K562 (cell line): Measurements from ENCODE around the gene RALY. TPM values are rescaled to one million over a fixed set of nuclear protein-coding genes. Genes with fewer than 3 reads are reported as not detected.

Experiments used
- BRF1 ChIP-seq: IDR thresholded peaks from 3 replicates; pipeline ENCODE4 v1.6.1; 2011; ENCODE audit warnings: borderline replicate concordance, mild to moderate bottlenecking; ENCODE audit not compliant: insufficient read length; ENCODE audit errors: extremely low read depth
- CREBBP ChIP-seq: IDR thresholded peaks from one replicate; pipeline ENCODE4 v1.6.1; 2012; ENCODE audit warnings: low read depth, mild to moderate bottlenecking, control low read depth, inconsistent platforms, low read length
- FOXK2 ChIP-seq, 2 experiments: fragments of 450-650 bp; IDR thresholded peaks in 1 of 2; conservative IDR thresholded peaks in 1 of 2; 2 replicates each; pipeline ENCODE4 v1.6.1; 2016; ENCODE audit warnings: low read depth in 2 of 2, mild to moderate bottlenecking in 1 of 2
- PCBP2 ChIP-seq: fragments of 200-400 bp; formaldehyde crosslinking; IDR thresholded peaks from 2 replicates; pipeline ENCODE4 v1.6.1; 2018; ENCODE audit warnings: low read length, low read depth, mild to moderate bottlenecking, moderate library complexity; ENCODE audit not compliant: poor library complexity, severe bottlenecking
- ZFP1 ChIP-seq: fragments of 450-650 bp; formaldehyde crosslinking; IDR thresholded peaks from 2 replicates; pipeline ENCODE4 v1.4.0; 2020; ENCODE audit warnings: mild to moderate bottlenecking, mixed read lengths
- ZNF77 ChIP-seq: fragments of 250-450 bp; sonication (Bioruptor Pico); IDR thresholded peaks from 2 replicates; pipeline ENCODE4 v1.5.0; 2020
- ZNF785 ChIP-seq: fragments of 250-450 bp; sonication (Bioruptor Pico); IDR thresholded peaks from 2 replicates; pipeline ENCODE4 v1.4.0; 2020; ENCODE audit warnings: mild to moderate bottlenecking
- polyA plus RNA-seq, 8 experiments: library from polyadenylated mRNA; depleted of rRNA in 4 of 8; stranded (reverse) in 5 of 8; unstranded in 3 of 8; fragments of >200 nt; fragmentation: Nextera tagmentation in 2 of 8; fragmentation: Illumina TruSeq in 1 of 8; extraction: Ambion mirVana in 2 of 8; extraction: Trizol in 1 of 8; gene quantifications; 2 replicates each; pipeline versions ENCODE4 v1.2.1 to v1.2.3, GENCODE V29; 2011 to 2014; ENCODE audit warnings: inconsistent platforms in 1 of 8, missing spikeins in 1 of 8
- total RNA-seq, 7 experiments: library from RNA; depleted of rRNA in 6 of 7; stranded (reverse); fragments of >200 nt in 6 of 7; fragmentation: Illumina TruSeq in 2 of 7; extraction: Trizol in 2 of 7; gene quantifications; 2 replicates each; pipeline versions ENCODE4 v1.2.1 to v1.2.3, GENCODE V29; 2011 to 2021; ENCODE audit warnings: low replicate concordance in 1 of 7
- TF ChIP-seq, protein P1 (sequence below): fragments of 450-650 bp; formaldehyde crosslinking; IDR thresholded peaks from 2 replicates; pipeline ENCODE4 v1.4.0; 2020; ENCODE audit warnings: mild to moderate bottlenecking
- TF ChIP-seq, protein P2 (sequence below): conservative IDR thresholded peaks from 2 replicates; pipeline ENCODE4 v1.6.1; 2011; ENCODE audit warnings: low read depth, mild to moderate bottlenecking, low read length; ENCODE audit not compliant: control insufficient read depth
- TF ChIP-seq, protein P3 (sequence below): fragments of 450-650 bp; formaldehyde crosslinking; IDR thresholded peaks from 2 replicates; pipeline ENCODE4 v1.4.0; 2022; ENCODE audit warnings: missing genetic modification characterization
- TF ChIP-seq, protein P4 (sequence below), 2 experiments: fragments of 450-650 bp; IDR thresholded peaks; 2 replicates each; pipeline ENCODE4 v1.6.1; 2016; ENCODE audit warnings: mild to moderate bottlenecking in 2 of 2, borderline replicate concordance in 1 of 2, low read depth in 1 of 2, moderate library complexity in 1 of 2
- TF ChIP-seq, protein P5 (sequence below): IDR thresholded peaks from 2 replicates; pipeline ENCODE4 v1.6.1; 2011; ENCODE audit not compliant: insufficient read length; ENCODE audit errors: extremely low read depth
- TF ChIP-seq, protein P6 (sequence below): sonication (generic); formaldehyde crosslinking; IDR thresholded peaks from 2 replicates; pipeline ENCODE4 v1.9.0; 2022; ENCODE audit warnings: mild to moderate bottlenecking, missing genetic modification reagents

Gene RALY
- total and polyA plus RNA-seq, 9 of the 15 experiments (the other 6 are each of a cell fraction or from before 2014, with no cell fraction given): 0.80 to 207 (median 128) TPM

DNA sequence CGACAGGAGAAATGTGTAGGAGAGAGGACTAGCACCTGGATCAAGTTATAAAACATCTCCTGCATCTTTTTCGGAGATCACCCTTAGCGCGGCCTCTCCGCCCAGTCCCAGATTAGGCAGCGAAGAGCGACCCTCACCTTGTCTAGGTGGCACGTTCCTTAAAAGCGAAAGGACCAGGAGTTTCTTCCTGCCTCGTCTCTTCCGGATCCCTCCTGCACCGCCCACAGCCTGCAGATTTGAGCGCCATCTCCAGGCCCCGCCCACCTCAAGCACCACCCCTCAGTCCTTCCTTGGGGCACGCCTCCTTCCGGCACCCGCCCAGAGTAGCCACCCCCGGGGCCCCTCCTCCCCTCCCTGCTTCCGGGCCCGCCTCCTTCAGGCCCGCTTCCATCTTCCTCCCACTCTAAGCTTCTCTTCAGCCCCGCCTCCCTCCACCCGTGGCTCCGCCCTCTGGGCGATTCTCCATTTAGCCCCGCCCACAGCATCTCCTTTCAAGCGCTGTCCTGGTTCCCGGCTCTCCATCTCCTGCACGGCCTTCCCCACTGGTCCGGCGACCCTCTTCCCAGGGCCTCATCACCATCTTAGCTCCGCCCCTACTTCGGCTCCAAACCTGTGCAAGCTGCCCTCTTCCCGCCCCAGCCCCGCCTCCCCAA is 662 bp upstream of the RALY start (continued):
- TF ChIP-seq, protein P1, sequence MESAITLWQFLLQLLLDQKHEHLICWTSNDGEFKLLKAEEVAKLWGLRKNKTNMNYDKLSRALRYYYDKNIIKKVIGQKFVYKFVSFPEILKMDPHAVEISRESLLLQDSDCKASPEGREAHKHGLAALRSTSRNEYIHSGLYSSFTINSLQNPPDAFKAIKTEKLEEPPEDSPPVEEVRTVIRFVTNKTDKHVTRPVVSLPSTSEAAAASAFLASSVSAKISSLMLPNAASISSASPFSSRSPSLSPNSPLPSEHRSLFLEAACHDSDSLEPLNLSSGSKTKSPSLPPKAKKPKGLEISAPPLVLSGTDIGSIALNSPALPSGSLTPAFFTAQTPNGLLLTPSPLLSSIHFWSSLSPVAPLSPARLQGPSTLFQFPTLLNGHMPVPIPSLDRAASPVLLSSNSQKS (CRISPR knock-in tag): no peak
- TF ChIP-seq PCBP2 (no peak), CREBBP (no peak), ZFP1 (no peak), ZNF785 (CRISPR knock-in tag) (no peak), FOXK2 (conservative IDR thresholded peaks at IDR 0.05 in 1 of 2, IDR thresholded peaks at IDR 0.05 in 1 of 2; ENCODE audit: low read depth in 2 of 2) (no peak; a peak in 1 of 4 replicates), BRF1 (no peak), ZNF77 (CRISPR knock-in tag) (no peak)
- TF ChIP-seq, protein P2, sequence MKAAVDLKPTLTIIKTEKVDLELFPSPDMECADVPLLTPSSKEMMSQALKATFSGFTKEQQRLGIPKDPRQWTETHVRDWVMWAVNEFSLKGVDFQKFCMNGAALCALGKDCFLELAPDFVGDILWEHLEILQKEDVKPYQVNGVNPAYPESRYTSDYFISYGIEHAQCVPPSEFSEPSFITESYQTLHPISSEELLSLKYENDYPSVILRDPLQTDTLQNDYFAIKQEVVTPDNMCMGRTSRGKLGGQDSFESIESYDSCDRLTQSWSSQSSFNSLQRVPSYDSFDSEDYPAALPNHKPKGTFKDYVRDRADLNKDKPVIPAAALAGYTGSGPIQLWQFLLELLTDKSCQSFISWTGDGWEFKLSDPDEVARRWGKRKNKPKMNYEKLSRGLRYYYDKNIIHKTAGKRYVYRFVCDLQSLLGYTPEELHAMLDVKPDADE: peak; percentile 66; the same call in 1 of the 2 replicates
- TF ChIP-seq, protein P3, sequence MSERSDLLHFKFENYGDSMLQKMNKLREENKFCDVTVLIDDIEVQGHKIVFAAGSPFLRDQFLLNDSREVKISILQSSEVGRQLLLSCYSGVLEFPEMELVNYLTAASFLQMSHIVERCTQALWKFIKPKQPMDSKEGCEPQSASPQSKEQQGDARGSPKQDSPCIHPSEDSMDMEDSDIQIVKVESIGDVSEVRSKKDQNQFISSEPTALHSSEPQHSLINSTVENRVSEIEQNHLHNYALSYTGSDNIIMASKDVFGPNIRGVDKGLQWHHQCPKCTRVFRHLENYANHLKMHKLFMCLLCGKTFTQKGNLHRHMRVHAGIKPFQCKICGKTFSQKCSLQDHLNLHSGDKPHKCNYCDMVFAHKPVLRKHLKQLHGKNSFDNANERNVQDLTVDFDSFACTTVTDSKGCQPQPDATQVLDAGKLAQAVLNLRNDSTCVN (CRISPR knock-in tag): no peak
- TF ChIP-seq, protein P4, sequence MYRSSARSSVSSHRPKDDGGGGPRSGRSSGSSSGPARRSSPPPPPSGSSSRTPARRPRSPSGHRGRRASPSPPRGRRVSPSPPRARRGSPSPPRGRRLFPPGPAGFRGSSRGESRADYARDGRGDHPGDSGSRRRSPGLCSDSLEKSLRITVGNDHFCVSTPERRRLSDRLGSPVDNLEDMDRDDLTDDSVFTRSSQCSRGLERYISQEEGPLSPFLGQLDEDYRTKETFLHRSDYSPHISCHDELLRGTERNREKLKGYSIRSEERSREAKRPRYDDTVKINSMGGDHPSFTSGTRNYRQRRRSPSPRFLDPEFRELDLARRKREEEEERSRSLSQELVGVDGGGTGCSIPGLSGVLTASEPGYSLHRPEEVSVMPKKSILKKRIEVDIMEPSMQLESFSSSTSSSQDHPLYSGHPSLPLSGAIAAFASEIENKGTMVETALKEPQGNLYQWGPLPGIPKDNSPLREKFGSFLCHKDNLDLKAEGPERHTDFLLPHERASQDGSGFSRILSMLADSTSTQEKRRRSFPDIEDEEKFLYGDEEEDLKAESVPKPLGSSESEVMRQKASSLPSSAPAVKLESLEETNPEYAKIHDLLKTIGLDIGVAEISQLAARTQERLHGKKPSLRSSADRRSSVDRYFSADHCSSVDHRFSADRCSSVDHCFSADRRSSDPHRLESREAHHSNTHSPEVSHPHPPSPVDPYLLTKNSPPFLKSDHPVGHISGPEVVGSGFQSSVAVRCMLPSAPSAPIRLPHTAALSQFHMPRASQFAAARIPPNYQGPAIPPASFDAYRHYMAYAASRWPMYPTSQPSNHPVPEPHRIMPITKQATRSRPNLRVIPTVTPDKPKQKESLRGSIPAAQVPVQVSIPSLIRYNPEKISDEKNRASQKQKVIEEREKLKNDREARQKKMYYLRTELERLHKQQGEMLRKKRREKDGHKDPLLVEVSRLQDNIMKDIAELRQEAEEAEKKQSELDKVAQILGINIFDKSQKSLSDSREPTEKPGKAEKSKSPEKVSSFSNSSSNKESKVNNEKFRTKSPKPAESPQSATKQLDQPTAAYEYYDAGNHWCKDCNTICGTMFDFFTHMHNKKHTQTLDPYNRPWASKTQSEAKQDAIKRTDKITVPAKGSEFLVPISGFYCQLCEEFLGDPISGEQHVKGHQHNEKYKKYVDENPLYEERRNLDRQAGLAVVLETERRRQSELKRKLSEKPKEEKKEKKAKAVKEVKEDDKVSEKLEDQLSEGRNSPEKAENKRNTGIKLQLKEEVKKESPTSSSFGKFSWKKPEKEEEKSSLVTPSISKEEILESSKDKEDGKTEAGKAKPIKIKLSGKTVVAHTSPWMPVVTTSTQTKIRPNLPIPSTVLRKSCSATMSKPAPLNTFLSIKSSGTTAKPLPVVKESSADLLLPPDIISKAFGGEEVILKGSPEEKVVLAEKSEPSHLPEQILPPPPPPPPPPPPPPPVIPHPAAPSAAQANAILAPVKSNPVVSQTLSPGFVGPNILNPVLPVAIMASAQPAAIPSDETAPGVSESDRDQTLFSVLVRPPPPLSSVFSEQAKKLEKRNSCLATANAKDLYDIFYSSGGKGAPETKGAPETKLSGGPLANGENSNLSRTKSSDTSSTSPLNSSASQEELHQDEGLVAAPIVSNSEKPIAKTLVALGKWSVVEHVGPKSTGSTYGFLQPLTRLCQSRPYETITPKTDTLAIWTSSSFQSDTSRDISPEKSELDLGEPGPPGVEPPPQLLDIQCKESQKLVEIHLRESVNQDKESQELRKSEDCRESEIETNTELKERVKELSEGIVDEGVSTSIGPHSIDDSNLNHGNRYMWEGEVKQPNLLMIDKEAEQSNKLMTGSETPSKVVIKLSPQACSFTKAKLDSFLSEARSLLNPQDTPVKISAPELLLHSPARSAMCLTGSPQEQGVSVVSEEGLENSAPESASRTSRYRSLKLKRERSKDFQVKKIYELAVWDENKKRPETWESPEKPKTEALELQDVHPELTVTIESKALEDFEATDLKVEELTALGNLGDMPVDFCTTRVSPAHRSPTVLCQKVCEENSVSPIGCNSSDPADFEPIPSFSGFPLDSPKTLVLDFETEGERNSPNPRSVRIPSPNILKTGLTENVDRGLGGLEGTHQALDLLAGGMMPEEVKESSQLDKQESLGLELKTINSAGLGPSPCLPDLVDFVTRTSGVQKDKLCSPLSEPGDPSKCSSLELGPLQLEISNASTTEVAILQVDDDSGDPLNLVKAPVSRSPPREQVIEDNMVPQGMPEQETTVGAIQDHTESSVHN (IDR thresholded peaks at IDR 0.05; ENCODE audit: borderline replicate concordance in 1 of 2, low read depth in 1 of 2): no peak
- TF ChIP-seq, protein P5, sequence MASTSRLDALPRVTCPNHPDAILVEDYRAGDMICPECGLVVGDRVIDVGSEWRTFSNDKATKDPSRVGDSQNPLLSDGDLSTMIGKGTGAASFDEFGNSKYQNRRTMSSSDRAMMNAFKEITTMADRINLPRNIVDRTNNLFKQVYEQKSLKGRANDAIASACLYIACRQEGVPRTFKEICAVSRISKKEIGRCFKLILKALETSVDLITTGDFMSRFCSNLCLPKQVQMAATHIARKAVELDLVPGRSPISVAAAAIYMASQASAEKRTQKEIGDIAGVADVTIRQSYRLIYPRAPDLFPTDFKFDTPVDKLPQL: no peak
- TF ChIP-seq, protein P6, sequence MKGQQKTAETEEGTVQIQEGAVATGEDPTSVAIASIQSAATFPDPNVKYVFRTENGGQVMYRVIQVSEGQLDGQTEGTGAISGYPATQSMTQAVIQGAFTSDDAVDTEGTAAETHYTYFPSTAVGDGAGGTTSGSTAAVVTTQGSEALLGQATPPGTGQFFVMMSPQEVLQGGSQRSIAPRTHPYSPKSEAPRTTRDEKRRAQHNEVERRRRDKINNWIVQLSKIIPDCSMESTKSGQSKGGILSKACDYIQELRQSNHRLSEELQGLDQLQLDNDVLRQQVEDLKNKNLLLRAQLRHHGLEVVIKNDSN (CRISPR knock-in tag): no peak
